ENCODE measurements around the gene SERPINB1.
"Not testable (repeated sequence)": the region's sequence is repeated elsewhere in the genome, so short reads cannot be mapped to it uniquely, and the experiment has no call there.

Gene SERPINB1

GRCh38 chr6:2865694-2866151 is 24.1 kb upstream of the SERPINB1 start:
- DNase-seq: no peak

GRCh38 chr6:2865270-2865669 is 23.6 kb upstream of the SERPINB1 start:
- no peak for DNase-seq

GRCh38 chr6:2863901-2864300 is 22.2 kb upstream of the SERPINB1 start:
- no peak for DNase-seq

GRCh38 chr6:2862712-2863181 is 21.1 kb upstream of the SERPINB1 start:
- DNase-seq: no peak

GRCh38 chr6:2861822-2862164 is 20.1 kb upstream of the SERPINB1 start:
- DNase-seq: no peak

GRCh38 chr6:2861060-2861821 is 19.6 kb upstream of the SERPINB1 start:
- DNase-seq: no peak

- not testable (repeated sequence) for DNase-seq
These were observed 19.0 kb upstream of the SERPINB1 start for GRCh38 chr6:2860706-2861059.

- DNase-seq: not testable (repeated sequence)
These were observed 18.4 kb upstream of the SERPINB1 start for GRCh38 chr6:2859798-2860705.

GRCh38 chr6:2859185-2859700 is 17.6 kb upstream of the SERPINB1 start:
- no peak for DNase-seq

GRCh38 chr6:2857580-2858337 is 16.1 kb upstream of the SERPINB1 start:
- DNase-seq: peak; percentile 40

GRCh38 chr6:2857185-2857579 is 15.5 kb upstream of the SERPINB1 start:
- DNase-seq: no peak

GRCh38 chr6:2855061-2855519 is 13.4 kb upstream of the SERPINB1 start:
- DNase-seq: no peak

- no peak for DNase-seq
These were observed 12.8 kb upstream of the SERPINB1 start for GRCh38 chr6:2854396-2854982.

GRCh38 chr6:2853769-2854395 is 12.2 kb upstream of the SERPINB1 start:
- no peak for DNase-seq

GRCh38 chr6:2853378-2853768 is 11.7 kb upstream of the SERPINB1 start:
- DNase-seq: not testable (repeated sequence)

GRCh38 chr6:2852921-2853322 is 11.3 kb upstream of the SERPINB1 start:
- no peak for DNase-seq

GRCh38 chr6:2852514-2852855 is 10.8 kb upstream of the SERPINB1 start:
- no peak for DNase-seq

- no peak for DNase-seq
These were observed 10.3 kb upstream of the SERPINB1 start for GRCh38 chr6:2851727-2852513.

GRCh38 chr6:2850538-2851113 is 9.0 kb upstream of the SERPINB1 start:
- DNase-seq: no peak

- no peak for DNase-seq
These were observed 7.2 kb upstream of the SERPINB1 start for GRCh38 chr6:2848851-2849250.

GRCh38 chr6:2845880-2846208 is 4.2 kb upstream of the SERPINB1 start:
- DNase-seq: no peak

Data from KG1 (cell line).